ENCODE results near the gene ARFIP1.

The ARFIP1 gene

GRCh38 chr4:152784490-152785350 is 5.0 kb downstream of the ARFIP1 start:
- peak in 1 of 56 donors; percentile 0 for DNase-seq

- DNase-seq, result no peak
Measured at GRCh38 chr4:152785639-152786615, 6.2 kb downstream of the ARFIP1 start.

- DNase-seq, result no peak
Measured at GRCh38 chr4:152786627-152787026, 6.9 kb downstream of the ARFIP1 start.

GRCh38 chr4:152795891-152796290 is 16.1 kb downstream of the ARFIP1 start:
- DNase-seq, result no peak

- DNase-seq, result peak in 1 of 56 donors; percentile 1
Measured at GRCh38 chr4:152803541-152803940, 23.8 kb downstream of the ARFIP1 start.

GRCh38 chr4:152805071-152805650 is 25.4 kb downstream of the ARFIP1 start:
- no peak for DNase-seq

GRCh38 chr4:152805818-152806217 is 26.1 kb downstream of the ARFIP1 start:
- no peak for DNase-seq

- no peak for DNase-seq
Measured at GRCh38 chr4:152806501-152807125, 26.9 kb downstream of the ARFIP1 start.

- no peak for DNase-seq
Measured at GRCh38 chr4:152807294-152807829, 27.6 kb downstream of the ARFIP1 start.

- DNase-seq, result no peak
Measured at GRCh38 chr4:152808670-152809069, 28.9 kb downstream of the ARFIP1 start.

- no peak for DNase-seq
Measured at GRCh38 chr4:152810715-152811287, 31.0 kb downstream of the ARFIP1 start.

- no peak for DNase-seq
Measured at GRCh38 chr4:152815078-152815477, 35.3 kb downstream of the ARFIP1 start.

- no peak for DNase-seq
Measured at GRCh38 chr4:152817331-152817730, 37.6 kb downstream of the ARFIP1 start.

GRCh38 chr4:152819026-152819645 is 39.4 kb downstream of the ARFIP1 start:
- DNase-seq, result peak in 6 of 56 donors; percentile 4 to 45 (median 30)

- no peak for DNase-seq
Measured at GRCh38 chr4:152820073-152820472, 40.3 kb downstream of the ARFIP1 start.

- no peak for DNase-seq
Measured at GRCh38 chr4:152822323-152822722, 42.6 kb downstream of the ARFIP1 start.

GRCh38 chr4:152824561-152824960 is 44.8 kb downstream of the ARFIP1 start:
- no peak for DNase-seq

GRCh38 chr4:152825336-152825735 is 45.6 kb downstream of the ARFIP1 start:
- no peak for DNase-seq

GRCh38 chr4:152828122-152828521 is 48.4 kb downstream of the ARFIP1 start:
- no peak for DNase-seq

- no peak for DNase-seq
Measured at GRCh38 chr4:152831416-152831815, 51.7 kb downstream of the ARFIP1 start.
